Left lobe of liver (tissue), 2 donors: ENCODE data around the gene PNPO. TPM values are rescaled to one million over a fixed set of nuclear protein-coding genes. Genes with fewer than 3 reads are reported as not detected.

Source experiments
- ATAC-seq: fragments of 200-7000 bp; cut with Tn5 transposase; one replicate; pipeline ENCODE4 v1.9.1; 2020; ENCODE audit warnings: mild to moderate bottlenecking, moderate library complexity
- DNase-seq: peaks from one replicate; pipeline ENCODE4 v3.0.0-alpha.2; 2020; ENCODE audit warnings: low spot score
- total RNA-seq: library from RNA; stranded (reverse); gene quantifications from one replicate; pipeline ENCODE4 v1.2.1, GENCODE V29; 2021
- donor health status: DM: no; HTN: no; CAD: no; lungs with moderate emphysema.
- donor health status: DM: no; HTN: yes; CAD: no.

The PNPO gene
- total RNA-seq, 1 donor from 2014 or later: 128 TPM

DNA sequence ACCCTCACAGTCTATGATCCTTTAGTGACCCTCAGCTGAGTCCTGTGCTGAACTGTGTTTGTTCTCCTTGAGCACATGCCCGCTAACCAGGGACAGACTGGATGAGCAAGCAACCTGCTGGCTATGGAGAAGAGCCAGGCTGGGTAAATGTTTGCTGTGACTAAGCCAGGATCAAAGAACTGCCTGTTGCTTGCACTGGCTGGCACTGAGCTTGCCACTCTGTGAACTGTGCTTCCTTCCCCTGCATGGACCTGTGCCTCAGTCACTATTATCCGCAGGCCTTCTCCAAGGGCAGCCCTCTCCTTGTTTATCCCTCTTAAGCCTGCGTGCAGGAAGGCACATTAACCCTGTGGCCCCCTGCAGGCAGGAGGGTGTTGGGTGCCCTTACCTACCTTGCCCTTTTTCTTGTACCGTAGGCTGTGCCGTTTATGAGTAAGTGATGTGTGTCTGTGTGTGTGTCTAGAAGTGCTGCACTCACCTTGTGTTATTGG is 7.4 kb downstream of the PNPO start:
- DNase-seq (peak; percentile 93), ATAC-seq (peak; percentile 67)

DNA sequence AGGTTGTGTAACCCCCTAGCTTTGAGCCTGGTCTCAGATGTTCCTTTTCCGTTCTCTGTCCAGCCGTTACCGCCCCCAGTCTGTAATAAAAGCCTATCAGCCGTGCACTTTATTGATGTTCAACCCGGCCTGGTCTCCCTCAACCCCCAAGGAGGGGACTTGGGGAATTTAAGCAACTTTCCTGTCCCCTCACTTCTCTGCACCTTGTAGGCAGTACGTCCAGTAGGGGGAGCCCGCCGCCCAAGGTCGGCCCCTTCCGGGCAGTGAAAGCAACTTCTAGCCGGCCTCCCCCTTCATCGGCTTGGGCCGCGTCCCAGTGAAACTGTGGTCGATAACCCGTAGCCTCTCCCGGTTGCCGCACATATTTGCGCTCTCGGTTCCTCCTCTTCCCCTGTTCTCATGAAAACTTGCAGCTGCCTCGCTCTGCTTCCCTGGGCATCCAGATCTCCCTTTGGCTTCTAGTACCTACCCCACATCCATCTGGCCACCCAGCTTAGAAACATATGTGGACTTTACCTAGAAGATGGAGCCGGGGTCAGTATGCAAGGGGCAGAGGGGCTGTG is 7.9 kb downstream of the PNPO start:
- DNase-seq (peak; percentile 97), ATAC-seq (peak; percentile 77)

DNA sequence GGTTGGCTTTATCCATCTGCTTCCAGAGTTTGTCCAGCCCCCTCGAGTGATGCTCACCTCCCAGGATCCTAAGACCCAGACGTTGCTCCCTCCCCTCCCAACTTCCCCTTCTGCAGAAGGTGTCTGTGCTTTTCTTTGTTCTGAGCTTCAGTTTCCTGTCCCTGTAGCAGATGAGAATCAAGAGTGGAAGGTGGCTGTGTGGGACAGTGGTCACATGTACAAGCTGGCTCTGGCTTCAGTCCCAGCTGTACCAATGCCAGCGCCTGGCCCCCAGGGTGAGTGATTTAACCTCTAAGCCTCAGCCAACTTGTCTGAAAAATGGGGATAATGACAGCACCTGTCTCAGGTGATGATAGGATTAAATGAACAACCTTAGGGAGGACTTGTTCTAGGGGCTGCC is 8.6 kb downstream of the PNPO start:
- peak; percentile 74 for DNase-seq
- no peak for ATAC-seq

DNA sequence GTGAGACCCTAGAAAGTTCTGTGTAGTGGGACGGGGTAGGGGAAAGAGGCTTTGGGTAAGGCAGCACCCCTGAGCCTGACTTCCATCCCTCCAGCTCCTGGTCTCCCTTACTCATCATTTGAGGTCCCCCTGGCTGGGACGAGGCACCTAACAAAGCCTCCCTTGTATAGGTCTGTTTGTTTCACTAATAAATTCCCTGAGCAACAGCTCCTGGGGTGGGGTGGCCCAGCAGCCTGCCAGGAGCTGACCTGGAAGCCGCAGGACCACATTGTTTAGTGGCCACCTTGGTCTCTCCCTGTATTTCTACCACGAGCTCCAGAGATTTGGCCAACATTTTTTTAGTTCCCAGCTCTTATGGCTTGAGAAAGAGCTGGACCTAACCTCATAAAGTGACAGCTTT is 9.1 kb downstream of the PNPO start:
- DNase-seq (no peak), ATAC-seq (no peak)

DNA sequence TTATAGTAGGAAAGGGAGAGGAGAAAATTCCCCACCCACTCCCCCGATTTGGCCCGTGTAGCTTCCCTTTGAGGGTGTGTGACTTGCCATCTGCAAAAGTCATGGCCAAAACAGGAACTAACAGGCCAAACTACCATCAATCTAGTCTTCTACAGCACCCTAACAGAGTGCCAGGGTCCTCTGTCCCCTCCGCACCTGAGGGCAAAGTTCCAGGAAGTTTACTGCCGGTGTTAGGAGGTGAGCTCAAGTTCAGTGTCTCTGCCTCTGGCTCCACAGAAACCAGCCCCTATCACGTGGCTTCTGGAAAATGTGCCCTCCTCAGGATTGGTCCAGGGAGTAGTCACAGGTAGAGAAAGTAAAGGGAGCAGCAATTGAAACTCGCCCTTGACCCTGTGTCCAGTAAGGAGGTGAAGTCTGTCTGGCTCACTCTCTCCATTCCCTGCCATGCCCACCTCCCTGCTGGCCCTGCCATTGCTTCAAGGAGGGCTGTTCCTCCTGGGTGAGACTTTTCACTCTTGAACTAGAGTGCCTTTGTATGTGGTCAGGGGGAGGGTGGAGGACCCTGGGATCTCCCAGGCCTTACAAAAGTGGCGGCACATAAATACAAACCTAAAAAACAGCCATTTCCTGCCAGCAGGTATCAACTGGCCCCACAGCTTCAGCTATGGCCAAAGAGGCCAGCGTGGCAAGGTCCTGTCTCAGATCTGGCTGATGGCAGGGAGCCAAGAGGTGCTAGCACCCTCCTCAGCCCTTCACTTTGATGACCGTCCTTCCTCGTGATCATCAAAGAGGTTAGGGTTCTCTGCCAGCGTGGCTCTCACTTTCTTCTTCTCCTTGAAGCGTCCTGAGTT is 11.0 kb downstream of the PNPO start:
- ATAC-seq (peak; percentile 10), DNase-seq (peak; percentile 80)

DNA sequence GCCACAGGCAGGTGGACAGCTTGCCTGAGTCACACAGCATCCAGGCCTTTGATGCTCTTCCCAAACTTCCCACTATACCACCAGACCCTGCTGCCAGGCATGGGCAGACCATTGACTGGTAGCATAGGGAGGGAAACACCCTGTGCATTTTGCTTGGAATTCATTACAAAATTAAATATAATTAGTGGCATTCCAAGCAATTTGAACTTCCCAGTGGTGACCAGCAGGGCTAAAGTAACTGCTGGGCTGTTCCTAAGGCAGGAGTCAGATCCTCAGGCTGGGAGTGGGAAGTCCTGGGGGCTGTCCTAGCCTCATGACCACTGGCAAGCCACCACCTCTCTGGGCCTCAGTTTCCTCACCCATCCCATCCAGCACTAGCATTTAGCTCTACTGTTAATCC is 12.5 kb downstream of the PNPO start:
- DNase-seq (no peak), ATAC-seq (no peak)

DNA sequence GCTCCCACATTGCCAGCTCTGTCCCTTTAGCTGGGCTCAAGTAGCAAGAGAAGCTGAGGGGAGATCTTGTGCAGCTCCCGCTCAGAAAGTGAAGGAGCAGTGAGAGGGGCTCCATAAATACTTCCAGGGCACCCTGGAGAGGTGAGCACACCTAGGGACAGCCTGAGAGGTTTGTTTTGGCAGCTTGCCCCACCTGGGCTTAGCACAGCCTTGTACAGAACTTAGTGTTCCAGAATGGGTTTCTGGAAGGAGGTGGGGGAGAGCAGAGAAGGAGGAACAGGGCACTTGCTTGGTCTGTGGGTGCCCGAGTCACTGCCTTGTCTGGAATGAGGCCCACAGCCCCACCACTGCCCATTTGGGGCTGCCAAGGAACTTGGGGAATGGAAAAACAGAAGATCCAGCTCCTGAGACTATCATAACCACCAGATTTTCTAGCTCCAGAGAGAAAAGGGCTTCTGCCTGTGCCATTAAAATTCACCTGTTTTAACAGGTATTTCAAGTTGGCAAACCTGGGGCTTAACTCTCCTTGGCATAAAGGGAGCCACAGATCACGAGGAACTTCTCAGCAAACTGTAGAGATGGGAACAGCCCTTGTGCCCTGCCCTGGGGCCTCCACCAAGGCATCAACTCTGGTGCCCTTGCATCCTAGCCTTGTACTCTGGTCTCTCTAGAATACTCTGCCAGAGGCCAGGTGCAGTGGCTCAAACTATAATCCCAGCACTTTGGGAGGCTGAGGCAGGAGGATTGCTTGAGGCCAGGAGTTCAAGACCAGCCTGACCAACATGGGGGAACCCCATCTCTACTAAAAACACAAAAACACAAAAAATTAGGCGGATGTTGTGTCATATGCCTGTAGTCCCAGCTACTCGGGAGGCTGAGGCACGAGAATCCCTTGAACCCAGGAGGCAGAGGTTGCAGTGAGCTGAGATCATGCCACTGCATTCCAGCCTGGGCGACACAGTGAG is 14.4 kb downstream of the PNPO start:
- DNase-seq (peak; percentile 71), ATAC-seq (peak; percentile 55)

DNA sequence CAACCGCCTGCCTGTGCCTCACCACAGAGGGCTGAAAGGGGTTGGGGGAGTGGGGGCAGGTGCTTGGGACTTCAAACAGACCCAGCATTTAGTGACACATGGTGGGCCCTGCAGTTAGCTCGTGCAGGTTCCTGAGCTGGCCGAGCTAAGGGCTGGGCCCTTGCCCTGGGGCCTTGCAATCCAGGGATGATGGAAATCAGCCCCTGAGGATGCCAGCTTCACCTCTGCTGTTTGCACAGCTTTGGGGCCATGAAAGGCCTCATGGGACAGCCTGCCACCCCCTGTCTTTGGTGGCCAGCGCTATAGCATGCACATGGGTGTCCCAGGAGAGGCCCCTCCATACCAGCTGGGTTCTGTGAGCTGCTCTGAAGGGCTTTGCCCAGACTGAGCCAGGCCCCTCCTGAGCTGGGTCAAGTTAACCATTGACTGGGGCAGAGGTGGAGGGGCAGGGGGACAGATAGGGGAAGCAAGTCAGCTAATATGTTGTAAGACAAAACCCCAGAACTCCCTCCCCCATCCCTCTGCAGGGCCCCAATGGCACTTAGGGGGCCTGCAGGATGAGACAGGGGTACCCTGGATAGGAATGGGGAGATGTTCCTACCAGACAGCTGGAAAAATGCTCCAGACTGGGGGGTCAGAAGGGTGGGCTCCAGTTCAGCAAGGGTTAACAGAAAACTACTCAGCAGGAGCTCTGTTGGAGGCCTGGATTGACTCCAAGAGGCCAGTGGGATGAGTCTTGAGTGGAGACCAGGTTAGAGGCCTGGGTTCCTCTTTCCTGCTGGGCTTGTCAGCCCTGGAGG is 15.6 kb downstream of the PNPO start:
- no peak for DNase-seq
- ATAC-seq: peak; percentile 30

DNA sequence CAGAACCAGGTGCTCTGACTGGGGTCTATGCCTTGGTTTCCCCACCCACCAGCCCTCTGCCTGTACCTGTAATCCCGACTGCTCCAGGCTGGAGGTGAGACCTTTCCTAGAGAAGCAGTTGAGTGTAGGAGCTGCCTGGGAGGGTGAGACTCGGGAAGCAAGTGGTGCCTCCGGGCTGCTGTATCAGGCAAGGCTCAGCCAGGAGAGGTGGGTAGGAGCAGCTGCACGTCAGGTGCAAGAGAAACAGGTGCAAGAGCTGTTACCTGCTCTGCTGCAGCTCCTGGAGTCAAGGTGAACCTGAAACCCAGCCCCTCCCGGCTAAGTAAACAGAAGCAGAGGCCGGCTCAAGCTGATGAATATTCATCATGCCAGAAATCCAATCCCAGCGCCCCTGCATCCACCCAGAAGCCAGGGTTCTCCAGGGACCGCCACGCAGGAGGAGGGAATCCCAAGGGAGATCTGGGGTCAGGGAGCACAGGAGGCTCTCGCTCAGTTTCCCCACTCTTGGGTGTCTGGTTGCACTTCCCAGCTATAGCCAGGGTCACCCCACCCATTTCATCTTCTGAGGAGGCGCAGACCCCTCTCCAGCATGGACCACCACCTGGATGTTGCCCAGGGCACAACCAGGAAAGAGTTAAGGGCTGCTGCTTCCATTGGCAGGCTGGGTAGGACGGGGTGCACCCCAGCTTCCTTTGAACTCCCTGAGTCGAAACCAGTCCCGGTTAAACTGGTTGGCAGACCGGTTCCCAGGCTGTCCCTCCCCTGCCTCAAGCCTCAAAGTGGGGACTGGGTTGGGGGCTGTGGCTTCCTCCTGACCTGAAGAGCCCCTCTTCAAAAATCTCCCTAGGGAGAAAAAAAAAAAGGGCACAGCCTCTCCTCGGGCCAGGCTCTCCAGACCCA is 16.5 kb downstream of the PNPO start, which contains the start of gene PRR15L:
PRR15L (minus strand) TSS at position 293 of the 900 bp plus-strand sequence. CDS start 4,649 bp downstream, outside the sequence.
- peak; percentile 46 for ATAC-seq
- no peak for DNase-seq

DNA sequence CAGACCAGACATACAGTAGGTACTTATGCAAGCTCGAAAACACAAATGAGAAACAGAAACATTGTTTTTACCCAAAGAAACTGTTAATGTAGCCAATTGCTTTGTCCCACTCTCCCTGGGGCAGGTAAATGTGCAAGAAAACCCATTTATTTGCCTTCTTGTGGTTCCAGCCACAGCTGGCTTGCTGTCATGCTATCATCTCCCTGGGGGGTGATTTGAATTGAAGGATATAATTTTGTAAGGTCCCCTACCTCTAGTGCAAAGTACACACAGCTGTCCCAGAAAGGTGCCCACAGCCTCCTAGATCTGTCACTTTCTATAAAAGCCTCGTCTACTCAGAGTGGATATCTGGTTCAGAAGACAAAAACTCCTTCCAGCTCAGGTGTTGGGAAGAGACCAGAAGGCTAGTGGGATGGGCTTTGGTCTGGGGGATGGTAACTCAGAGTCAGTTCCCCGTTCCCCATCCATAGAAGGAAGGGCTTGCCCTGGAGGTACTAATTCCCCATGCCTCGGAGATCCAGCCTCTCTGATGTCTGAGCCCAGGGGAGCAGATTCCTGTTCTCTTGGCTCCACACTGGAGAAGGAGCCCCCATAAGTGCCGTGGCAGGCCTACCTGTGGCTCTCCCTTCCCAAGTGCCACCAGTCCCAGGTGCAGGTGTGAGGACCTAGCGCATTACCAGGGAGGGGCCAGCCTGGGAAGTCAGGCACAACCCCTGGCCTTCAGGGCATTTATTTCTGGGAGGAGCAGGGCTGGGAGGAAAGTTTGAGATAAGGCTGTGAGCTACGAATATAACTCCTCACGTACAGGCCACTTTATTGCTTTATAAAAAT is 18.7 kb downstream of the PNPO start:
- no peak for DNase-seq
- ATAC-seq: no peak

DNA sequence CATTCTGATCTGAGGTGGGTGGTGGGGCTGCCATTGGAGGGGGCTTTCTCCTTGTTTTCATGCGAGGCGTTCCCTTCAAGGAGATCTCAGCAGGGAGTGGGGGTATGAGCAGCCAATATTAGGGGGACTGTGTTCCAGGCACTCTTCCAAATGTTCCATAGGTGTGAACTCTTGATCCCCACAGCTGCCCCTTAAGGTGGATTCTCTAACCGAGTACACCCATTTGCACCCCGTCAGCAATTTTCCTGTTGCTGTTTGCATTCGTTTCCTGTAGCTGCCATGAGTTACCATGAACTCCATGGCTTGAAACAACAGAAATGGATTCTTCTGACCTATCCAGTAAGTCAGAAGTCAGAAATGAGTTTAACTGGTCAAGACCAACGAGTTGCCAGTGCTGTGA is 20.0 kb downstream of the PNPO start:
- ATAC-seq: no peak
- DNase-seq: no peak

DNA sequence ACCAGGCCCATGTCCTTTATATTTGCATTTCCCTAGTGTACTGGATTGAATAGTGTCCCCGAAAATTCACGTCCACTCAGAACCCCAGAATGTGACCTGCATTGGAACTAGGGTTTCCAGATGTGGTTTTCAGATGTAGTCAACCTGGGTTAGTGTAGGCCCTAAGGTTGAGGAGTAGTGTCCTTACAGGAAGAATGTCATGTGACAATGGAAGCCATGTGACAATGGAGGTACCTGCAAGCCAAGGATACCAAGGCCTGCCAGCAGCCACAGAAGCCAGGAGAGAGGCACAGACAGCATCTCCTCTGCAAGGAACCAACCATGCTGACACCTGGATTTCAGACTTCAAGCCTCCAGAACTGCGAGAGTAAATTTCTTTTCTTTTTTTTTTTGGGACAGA is 21.5 kb downstream of the PNPO start:
- ATAC-seq: no peak
- no peak for DNase-seq

DNA sequence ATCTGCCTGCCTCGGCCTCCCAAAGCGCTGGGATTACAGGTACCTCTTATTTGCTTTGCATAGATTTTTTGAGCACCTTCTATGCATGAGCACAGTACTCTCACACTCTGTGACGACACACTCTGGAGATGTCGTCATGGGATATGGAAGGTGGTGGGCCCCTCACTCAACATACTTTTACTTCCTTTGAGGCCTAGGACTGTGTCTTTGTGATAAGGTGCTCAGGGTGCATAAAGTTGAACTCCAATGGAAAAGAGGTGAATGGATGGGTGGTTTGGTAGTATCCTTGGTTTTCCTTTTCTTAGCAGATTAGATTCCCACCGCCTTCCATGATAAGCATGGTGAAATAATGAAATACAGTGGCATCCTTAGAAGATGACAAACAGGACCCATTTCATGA is 23.5 kb downstream of the PNPO start:
- no peak for DNase-seq
- no peak for ATAC-seq

DNA sequence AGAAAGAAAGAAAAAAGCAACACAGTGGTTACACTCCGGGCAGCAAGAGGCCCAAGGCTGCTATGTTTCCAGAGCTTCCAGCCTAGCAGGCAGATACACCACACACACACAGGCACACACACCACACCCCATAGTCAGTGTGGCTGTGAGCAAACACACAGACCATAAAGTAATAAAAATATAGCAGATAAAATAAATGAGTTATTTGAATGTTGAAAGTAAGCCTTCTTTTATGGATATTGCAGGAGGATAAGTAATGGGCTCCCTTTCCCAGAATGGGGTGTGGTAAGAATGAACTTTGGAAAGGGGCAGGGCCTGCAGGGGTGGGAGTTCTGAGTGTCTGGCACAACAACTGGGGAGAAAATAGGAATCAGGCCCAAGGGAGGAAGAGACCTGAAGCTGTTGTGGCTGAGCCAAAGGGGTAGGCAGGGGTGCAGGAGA is 24.7 kb downstream of the PNPO start:
- ATAC-seq (peak; percentile 61), DNase-seq (peak; percentile 77)

DNA sequence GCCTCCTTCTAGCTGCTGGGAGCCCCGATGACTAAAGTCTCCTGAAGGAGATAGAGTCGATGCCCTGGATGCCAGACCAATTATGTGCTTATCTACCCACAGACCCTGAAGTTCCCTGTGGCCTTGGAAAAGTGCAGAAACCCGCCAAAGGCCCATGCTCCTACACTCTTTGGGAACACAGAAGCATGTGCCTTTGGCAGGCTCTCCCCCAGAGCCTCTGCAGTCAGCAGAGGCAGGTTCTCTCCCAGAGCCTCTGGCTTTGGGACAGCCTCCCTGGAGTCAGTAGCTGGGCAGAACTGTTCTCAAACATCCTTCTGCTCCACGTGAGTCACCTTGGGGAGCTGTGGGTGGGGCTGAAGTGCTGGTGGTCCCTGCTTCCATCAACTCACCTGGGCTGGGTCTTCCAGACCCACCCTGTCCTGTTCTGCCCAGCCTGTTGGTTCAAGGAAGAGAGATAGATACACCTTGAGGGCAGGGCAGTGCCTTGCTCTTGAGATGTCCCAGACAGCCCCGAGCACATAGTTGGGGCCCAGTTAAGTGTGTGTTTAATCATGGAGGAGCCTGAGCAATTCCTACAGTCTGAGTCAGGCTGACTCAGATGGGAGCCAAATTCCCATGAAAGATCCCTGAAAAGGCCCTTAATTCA is 26.4 kb downstream of the PNPO start:
- no peak for DNase-seq
- ATAC-seq: no peak

DNA sequence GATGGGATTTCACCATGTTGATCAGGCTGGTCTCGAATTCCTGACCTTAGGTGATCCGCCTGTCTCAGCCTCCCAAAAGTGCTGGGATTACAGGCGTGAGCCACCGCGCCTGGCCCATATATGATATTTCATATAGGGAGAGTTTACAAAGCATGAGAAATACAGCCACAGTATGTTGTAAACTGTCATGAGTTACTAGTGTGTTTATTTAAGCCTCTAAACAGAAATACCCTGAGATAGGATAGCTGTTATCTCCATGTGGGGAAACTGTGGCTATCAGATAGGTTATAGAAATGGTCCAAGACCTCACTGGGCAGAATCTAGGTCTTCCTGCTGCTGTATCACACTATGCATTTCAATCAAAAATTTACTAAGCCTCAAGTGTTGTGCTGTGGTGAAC is 27.5 kb downstream of the PNPO start:
- no peak for DNase-seq
- no peak for ATAC-seq

DNA sequence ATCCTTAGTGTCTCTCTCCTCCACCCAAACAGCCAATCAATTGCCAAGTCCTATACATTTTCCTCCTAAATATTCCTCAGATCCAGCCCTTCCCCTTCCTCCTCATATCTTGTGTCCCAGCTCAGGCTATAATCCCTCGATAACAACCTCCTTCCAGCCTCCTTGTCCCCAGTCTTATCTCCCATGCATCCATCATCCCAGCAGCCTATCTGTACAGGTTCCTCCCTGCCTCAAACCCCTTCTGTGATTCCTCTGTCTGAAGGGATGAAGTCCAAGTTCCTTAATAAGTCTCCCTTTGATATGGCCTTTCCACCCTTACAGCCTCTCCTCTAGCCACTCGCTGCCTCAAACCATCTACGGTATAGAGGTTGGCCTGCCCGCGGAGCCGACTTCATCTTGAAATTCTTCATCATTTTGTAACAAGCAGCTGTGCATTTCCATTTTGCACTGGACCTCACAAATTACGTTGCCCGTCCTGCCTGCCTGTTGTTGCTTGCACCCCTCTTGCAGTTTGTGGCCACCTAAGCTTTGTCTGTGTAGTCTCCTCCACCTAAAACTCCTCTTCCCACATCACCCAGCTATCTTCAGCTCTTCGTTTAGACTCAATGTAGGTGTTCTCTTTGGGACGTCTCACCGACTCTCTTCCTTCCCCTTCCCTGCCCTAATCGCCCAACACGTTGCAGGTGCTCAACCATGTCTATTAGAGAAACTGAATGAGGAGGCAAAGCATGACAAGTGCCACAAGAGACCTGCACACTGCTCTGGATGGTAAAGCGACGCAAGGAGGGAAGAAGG is 28.8 kb downstream of the PNPO start:
- ATAC-seq (peak; percentile 10), DNase-seq (no peak)
